ENCODE results near the gene MAN2B2.

DNA sequence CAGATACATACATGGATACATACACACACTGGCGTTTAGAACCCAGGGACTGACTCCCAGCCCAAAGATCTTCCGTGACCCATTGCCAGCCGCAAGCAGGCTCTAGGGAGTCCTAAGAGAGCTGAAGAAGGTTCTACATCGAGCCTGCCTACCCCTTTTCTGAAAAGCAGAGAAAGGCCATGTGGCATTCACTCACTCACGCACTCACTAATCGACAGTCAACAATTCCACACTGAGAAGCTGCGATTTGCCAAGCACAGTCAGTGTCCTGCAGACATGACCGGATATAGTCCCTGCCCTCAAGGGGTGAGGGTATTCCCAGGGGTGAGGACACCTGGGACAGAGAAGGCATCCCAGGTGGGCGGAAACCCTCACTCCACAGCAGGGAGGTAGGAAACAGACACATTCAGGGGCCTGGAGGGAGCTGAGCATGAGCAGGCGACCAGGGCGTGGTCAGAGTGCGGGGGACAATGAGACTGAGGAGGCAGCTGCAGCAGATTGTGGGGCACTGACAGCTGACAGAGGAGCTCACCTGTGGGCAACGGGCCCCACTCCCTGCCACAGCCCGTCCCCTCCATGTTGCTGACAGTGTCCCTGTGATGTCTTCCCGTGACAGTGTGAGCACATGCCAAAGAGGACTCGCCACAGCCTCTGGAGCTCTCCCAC is 13.2 kb upstream of the MAN2B2 start:
- TF ChIP-seq, protein P1, sequence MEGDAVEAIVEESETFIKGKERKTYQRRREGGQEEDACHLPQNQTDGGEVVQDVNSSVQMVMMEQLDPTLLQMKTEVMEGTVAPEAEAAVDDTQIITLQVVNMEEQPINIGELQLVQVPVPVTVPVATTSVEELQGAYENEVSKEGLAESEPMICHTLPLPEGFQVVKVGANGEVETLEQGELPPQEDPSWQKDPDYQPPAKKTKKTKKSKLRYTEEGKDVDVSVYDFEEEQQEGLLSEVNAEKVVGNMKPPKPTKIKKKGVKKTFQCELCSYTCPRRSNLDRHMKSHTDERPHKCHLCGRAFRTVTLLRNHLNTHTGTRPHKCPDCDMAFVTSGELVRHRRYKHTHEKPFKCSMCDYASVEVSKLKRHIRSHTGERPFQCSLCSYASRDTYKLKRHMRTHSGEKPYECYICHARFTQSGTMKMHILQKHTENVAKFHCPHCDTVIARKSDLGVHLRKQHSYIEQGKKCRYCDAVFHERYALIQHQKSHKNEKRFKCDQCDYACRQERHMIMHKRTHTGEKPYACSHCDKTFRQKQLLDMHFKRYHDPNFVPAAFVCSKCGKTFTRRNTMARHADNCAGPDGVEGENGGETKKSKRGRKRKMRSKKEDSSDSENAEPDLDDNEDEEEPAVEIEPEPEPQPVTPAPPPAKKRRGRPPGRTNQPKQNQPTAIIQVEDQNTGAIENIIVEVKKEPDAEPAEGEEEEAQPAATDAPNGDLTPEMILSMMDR (IDR thresholded peaks at IDR 0.05; ENCODE audit: low read length) = no peak
- no peak for TF ChIP-seq EZH2phosphoT487 (IDR thresholded peaks at IDR 0.05; ENCODE audit: low read length)

Data from MM.1S (cell line).